ENCODE measurements around the gene STX17.
"Not testable (repeated sequence)": the region's sequence is repeated elsewhere in the genome, so short reads cannot be mapped to it uniquely, and the experiment has no call there.

The STX17 gene

GRCh38 chr9:99906403-99907207, at the start of gene STX17:
Gene STX17 (plus strand): TSS chr9:99906654. CDS start chr9:99915240, 8,586 bp downstream.
- peak; percentile 45 to 49 for DNase-seq

GRCh38 chr9:99857576-99857975, 48.9 kb upstream of the STX17 start:
- not testable (repeated sequence) for DNase-seq

GRCh38 chr9:99858087-99858486, 48.4 kb upstream of the STX17 start:
- no peak for DNase-seq

GRCh38 chr9:99859243-99859980, 47.0 kb upstream of the STX17 start:
- DNase-seq, result no peak

- no peak for DNase-seq
These were observed 46.2 kb upstream of the STX17 start for GRCh38 chr9:99860266-99860665.

- DNase-seq, result no peak
These were observed 42.5 kb upstream of the STX17 start for GRCh38 chr9:99863955-99864354.

GRCh38 chr9:99866398-99866797, 40.1 kb upstream of the STX17 start:
- DNase-seq, result no peak

- DNase-seq, result no peak
These were observed 38.9 kb upstream of the STX17 start for GRCh38 chr9:99867536-99867935.

GRCh38 chr9:99867968-99868367, 38.5 kb upstream of the STX17 start:
- no peak for DNase-seq

GRCh38 chr9:99868845-99869244, 37.6 kb upstream of the STX17 start:
- no peak for DNase-seq

GRCh38 chr9:99870126-99870525, 36.3 kb upstream of the STX17 start:
- DNase-seq, result no peak

GRCh38 chr9:99873531-99873930, 32.9 kb upstream of the STX17 start:
- DNase-seq, result no peak

GRCh38 chr9:99873943-99874584, 32.4 kb upstream of the STX17 start:
- no peak for DNase-seq

- no peak for DNase-seq
These were observed 30.3 kb upstream of the STX17 start for GRCh38 chr9:99876190-99876589.

GRCh38 chr9:99878651-99879050, 27.8 kb upstream of the STX17 start:
- no peak for DNase-seq

- no peak for DNase-seq
These were observed 24.7 kb upstream of the STX17 start for GRCh38 chr9:99881769-99882168.

GRCh38 chr9:99885747-99886146, 20.7 kb upstream of the STX17 start:
- DNase-seq, result peak; percentile 30 to 54

GRCh38 chr9:99889120-99889519, 17.3 kb upstream of the STX17 start:
- no peak for DNase-seq

GRCh38 chr9:99894826-99895225, 11.6 kb upstream of the STX17 start:
- DNase-seq, result no peak

- DNase-seq, result no peak
These were observed 10.9 kb upstream of the STX17 start for GRCh38 chr9:99895510-99895909.

- no peak for DNase-seq
These were observed 10.3 kb upstream of the STX17 start for GRCh38 chr9:99896119-99896518.

- no peak for DNase-seq
These were observed 3.1 kb upstream of the STX17 start for GRCh38 chr9:99903393-99903792.

- DNase-seq, result no peak
These were observed 536 bp upstream of the STX17 start for GRCh38 chr9:99905833-99906402.

- DNase-seq, result no peak
These were observed 716 bp downstream of the STX17 start for GRCh38 chr9:99907208-99907532.

All from AML-193 (cell line).